GM12873 (cell line): ENCODE measurements around the gene GOLGA6C.

ENCODE experiments used
- TF ChIP-seq, protein P1 (sequence below): IDR thresholded peaks from 2 replicates; pipeline ENCODE4 v1.5.1; 2012; ENCODE audit warnings: low read depth, mild to moderate bottlenecking, moderate library complexity, low read length, control low read depth; ENCODE audit not compliant: insufficient read depth; ENCODE audit errors: missing control alignments

GOLGA6C gene

GRCh38 chr15:75231836-75232235 is 26.3 kb upstream of the GOLGA6C start:
- TF ChIP-seq, protein P1, sequence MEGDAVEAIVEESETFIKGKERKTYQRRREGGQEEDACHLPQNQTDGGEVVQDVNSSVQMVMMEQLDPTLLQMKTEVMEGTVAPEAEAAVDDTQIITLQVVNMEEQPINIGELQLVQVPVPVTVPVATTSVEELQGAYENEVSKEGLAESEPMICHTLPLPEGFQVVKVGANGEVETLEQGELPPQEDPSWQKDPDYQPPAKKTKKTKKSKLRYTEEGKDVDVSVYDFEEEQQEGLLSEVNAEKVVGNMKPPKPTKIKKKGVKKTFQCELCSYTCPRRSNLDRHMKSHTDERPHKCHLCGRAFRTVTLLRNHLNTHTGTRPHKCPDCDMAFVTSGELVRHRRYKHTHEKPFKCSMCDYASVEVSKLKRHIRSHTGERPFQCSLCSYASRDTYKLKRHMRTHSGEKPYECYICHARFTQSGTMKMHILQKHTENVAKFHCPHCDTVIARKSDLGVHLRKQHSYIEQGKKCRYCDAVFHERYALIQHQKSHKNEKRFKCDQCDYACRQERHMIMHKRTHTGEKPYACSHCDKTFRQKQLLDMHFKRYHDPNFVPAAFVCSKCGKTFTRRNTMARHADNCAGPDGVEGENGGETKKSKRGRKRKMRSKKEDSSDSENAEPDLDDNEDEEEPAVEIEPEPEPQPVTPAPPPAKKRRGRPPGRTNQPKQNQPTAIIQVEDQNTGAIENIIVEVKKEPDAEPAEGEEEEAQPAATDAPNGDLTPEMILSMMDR: no peak

GRCh38 chr15:75232252-75232813 is 25.8 kb upstream of the GOLGA6C start:
- TF ChIP-seq, protein P1: no peak

DNA sequence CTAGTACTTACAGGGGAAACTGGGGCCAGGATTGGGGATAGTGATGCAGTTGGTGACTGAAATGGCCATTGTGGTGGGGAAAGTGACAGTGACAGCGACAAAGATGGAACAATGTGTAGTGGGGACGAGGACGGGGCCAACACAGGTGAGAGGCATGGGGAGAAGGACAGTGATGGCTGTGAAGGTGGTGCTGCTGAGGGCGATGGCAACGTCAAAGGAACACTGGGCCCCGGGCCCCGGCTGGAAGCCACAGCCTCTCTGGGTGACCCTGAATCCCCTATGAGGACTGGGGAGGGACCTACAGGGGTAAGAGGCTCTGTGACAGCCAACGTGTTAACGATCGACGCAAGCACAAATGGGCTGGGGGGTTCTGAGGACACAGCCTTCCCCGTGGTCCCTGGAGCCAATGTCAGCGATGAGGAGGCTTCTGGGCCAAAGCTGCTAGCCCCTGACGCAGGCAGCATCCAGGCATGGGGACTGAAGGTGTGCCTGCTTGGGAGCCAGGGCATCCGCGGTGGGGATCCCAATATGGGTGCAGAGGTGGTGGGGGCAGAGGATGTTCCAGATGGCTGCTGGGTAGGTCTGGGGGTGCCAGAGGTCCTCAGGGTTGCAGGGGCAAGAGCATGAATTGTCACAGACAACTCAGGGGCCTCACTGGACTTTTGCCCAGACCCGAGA is 25.2 kb upstream of the GOLGA6C start:
- TF ChIP-seq, protein P1: no peak

DNA sequence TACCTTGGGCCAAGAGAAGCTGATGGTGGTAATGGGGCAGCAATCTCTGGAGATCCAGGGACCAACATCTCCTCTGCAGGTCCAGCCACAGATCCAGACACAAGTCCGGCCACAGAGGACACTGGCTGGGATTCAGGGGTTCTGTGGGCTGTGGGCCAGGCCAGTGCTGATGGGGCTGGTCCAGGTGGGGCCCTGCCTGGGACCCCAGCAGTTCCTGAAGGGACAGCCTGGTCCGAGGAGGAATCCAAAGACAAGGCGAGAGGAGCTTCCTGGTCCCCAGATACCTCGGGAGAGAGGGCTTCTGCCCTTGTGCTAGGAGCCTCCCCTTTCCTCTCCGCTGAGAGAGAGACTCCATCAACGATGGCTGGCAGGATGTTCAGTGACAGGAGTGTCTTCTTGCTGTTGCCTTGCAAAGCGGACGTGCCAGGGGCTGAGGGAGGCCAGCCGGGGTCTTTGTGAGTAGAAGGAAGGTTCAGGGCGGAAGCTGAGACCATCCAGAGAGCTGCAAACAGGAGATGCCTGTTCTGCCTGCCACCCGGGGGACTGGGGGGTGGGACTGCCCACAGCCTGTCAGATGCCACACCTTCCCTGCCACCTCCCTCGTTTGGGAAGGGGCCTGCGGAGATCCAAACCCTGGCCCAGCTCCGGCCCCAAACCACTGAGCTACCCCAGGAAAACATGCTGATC is 24.5 kb upstream of the GOLGA6C start:
- TF ChIP-seq, protein P1: no peak

DNA sequence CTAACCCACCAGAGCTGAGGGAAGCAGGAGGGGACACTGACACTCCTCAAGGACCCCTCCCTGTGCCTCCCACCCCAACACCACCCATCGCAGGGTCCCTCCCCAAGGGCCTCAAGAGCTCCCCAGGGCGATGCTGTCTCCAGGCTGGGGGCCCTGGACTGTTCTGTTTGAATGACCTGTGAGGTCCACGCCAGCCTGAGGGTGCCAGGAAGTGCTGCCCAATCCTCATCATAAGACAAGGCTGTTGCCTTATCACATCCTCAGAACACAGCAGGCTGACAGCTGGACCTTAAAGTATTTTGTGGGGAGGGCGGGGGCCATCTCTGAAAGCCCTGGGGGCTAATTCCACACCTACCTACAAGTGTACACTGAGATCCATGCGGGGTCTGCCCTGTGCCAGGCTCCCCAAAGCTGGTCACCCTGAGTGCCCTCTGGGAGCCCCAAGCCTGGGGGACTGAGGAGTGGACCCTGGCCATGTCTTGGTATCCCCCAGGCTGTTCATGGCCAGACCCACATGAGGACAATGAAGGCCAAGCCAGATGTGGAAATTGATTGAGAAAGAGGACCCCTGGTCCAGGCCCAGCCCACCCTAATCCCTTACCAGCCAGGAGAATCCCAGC is 23.8 kb upstream of the GOLGA6C start:
- TF ChIP-seq, protein P1: no peak

GRCh38 chr15:75235051-75235673 is 23.0 kb upstream of the GOLGA6C start:
- TF ChIP-seq, protein P1: no peak
